ENCODE data around the gene TBC1D22B. TPM values are rescaled to one million over a fixed set of nuclear protein-coding genes. Genes with fewer than 3 reads are reported as not detected.
"Not testable (repeated sequence)": the region's sequence is repeated elsewhere in the genome, so short reads cannot be mapped to it uniquely, and the experiment has no call there.

TBC1D22B gene
- total RNA-seq, 1 experiment from 2014 or later: 3.4 TPM

GRCh38 chr6:37321101-37321500 lies 63.5 kb downstream of the TBC1D22B start:
- DNase-seq (ENCODE audit: low spot score): no peak

- no peak for DNase-seq (ENCODE audit: low spot score)
Observed at GRCh38 chr6:37321516-37322415, 64.2 kb downstream of the TBC1D22B start.

- no peak for DNase-seq (ENCODE audit: low spot score)
Observed at GRCh38 chr6:37323580-37323979, 66.0 kb downstream of the TBC1D22B start.

- DNase-seq (ENCODE audit: low spot score): peak; percentile 77
Observed at GRCh38 chr6:37324131-37325033, 66.8 kb downstream of the TBC1D22B start.

- not testable (repeated sequence) for DNase-seq (ENCODE audit: low spot score)
Observed at GRCh38 chr6:37330345-37330744, 72.8 kb downstream of the TBC1D22B start.

- DNase-seq (ENCODE audit: low spot score): no peak
Observed at GRCh38 chr6:37331047-37331446, 73.5 kb downstream of the TBC1D22B start.

GRCh38 chr6:37332894-37333293 lies 75.3 kb downstream of the TBC1D22B start:
- DNase-seq (ENCODE audit: low spot score): no peak

- no peak for DNase-seq (ENCODE audit: low spot score)
Observed at GRCh38 chr6:37334047-37334446, 76.5 kb downstream of the TBC1D22B start.

GRCh38 chr6:37338317-37338716 lies 80.7 kb downstream of the TBC1D22B start:
- DNase-seq (ENCODE audit: low spot score): not testable (repeated sequence)

- DNase-seq (ENCODE audit: low spot score): no peak
Observed at GRCh38 chr6:37338745-37339255, 81.2 kb downstream of the TBC1D22B start.

GRCh38 chr6:37339741-37340638 lies 82.4 kb downstream of the TBC1D22B start:
- DNase-seq (ENCODE audit: low spot score): no peak

GRCh38 chr6:37340639-37340943 lies 83.0 kb downstream of the TBC1D22B start:
- DNase-seq (ENCODE audit: low spot score): no peak

GRCh38 chr6:37343248-37343647 lies 85.7 kb downstream of the TBC1D22B start:
- no peak for DNase-seq (ENCODE audit: low spot score)

GRCh38 chr6:37344308-37344707 lies 86.7 kb downstream of the TBC1D22B start:
- no peak for DNase-seq (ENCODE audit: low spot score)

- DNase-seq (ENCODE audit: low spot score): not testable (repeated sequence)
Observed at GRCh38 chr6:37345804-37346203, 88.2 kb downstream of the TBC1D22B start.

- no peak for DNase-seq (ENCODE audit: low spot score)
Observed at GRCh38 chr6:37347177-37347576, 89.6 kb downstream of the TBC1D22B start.

GRCh38 chr6:37347670-37348111 lies 90.1 kb downstream of the TBC1D22B start:
- DNase-seq (ENCODE audit: low spot score): no peak

- DNase-seq (ENCODE audit: low spot score): no peak
Observed at GRCh38 chr6:37351027-37351426, 93.5 kb downstream of the TBC1D22B start.

- DNase-seq (ENCODE audit: low spot score): no peak
Observed at GRCh38 chr6:37352384-37352783, 94.8 kb downstream of the TBC1D22B start.

GRCh38 chr6:37353761-37354525 lies 96.4 kb downstream of the TBC1D22B start, which contains the start of gene RNF8:
Gene RNF8 (plus strand): TSS chr6:37353983. CDS start chr6:37354165, 182 bp downstream.
- DNase-seq (ENCODE audit: low spot score): peak; percentile 69
